Hematopoietic multipotent progenitor cell (in vitro differentiated cells): ENCODE results near the gene STXBP5. TPM values are rescaled to one million over a fixed set of nuclear protein-coding genes. Genes with fewer than 3 reads are reported as not detected.

Experiments used
- DNase-seq, 3 donors: peaks; one replicate each; pipeline ENCODE4 v3.0.0-alpha.2; 2011 to 2015; ENCODE audit warnings: low read depth in 2 of 3, low spot score in 2 of 3
- small RNA-seq: library from RNA; depleted of rRNA; stranded (forward); fragments of <200 nt; gene quantifications from one replicate; pipeline ENCODE3, GENCODE V24; 2012
- total RNA-seq: library from RNA; depleted of rRNA; stranded (reverse); fragments of >200 nt; gene quantifications from one replicate; pipeline ENCODE4 v1.2.3, GENCODE V29; 2012

STXBP5 gene
- total RNA-seq, 1 donor: 39.3 TPM

DNA sequence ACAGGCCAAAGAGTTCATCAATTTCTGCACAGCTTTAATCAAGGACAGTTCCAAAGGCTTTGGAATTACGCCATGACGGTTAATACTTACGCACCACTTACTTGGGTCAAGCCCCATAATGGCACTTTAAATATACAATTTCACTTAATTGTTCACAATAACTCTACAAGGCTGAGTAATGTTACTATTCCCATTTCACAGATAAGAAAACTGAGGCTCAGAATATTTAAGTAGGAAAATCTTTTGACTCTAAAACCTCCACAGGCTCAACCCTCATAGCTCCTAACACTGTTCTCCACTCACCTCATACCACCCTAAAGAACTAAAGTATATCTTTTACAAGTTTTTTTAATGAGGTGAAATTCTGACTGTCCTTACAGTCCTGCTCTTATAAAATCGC is 212.4 kb downstream of the STXBP5 start:
- no peak for DNase-seq

DNA sequence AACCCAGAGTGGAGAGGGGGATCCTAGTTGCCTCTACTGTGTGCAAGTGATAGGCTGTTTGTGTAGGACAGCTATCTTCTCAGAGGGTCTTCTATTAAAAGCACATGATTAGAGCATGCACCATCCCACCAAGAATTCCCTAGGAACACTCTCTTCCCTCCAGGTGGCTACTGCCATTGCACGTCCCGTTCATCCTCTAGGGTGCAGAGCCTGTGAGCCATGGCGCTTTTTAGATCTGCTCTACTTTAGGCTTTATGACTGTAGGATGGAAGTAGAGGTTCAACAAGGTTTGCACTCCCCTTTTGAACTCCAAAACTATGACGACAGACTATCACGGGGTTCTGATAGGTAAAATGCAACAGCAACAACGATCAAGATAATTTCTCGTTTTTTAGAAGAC is 213.7 kb downstream of the STXBP5 start:
- DNase-seq: no peak

DNA sequence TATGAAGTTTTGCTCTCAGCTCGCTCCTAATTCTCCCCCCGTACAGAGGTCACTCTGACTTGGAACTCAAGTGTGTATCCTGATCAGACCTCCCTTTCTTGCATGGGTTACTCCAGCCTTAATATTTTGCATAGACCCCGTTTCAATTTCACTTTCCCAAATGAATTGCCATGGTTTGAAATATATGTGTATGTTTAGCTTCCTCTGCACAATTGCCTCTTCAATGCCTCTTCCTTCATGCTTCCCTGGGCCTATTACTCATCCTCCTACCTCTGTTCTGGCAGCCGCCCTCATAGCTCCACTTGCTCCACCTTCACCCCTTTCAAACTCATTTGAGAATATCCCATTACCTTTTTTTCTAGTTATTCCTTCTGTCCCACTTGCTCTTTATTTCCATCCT is 214.3 kb downstream of the STXBP5 start:
- no peak for DNase-seq

DNA sequence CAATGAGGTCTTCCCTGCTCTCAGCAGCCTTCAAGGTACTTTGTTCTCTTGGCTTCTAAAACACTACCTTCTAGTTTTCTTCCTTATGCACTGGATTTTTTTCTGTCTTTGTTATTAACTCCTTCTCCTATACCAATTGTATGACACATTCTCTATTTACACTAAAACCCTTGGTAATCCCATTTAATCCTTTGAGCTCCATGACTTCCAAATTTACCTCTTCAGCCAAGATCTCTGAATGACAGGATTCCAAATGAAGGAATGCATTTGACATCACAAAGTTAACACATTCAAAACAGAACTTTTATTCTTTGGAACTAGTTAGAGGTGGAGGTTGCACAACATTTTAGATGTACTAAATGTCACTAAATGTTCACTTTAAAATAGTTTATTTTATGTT is 217.7 kb downstream of the STXBP5 start:
- DNase-seq: no peak

DNA sequence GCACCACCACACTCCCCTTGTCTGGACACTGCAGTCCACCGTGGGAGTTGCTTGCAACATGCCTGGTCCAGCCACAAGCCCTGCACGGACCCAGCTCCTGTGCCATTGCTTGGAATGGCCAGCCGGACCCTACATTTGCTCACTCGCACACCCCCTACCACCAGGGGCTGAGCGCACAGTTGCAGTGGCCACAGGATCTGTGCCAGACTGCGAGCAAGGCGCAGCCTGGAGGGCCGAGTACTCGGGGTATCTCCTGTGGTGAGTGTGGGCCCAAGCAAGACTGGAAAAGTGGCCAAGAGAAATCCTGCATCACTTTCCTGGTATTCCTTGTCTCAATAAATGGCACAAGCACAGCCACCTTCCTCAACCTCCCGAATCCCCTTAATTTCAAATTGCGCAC is 218.9 kb downstream of the STXBP5 start:
- no peak for DNase-seq

DNA sequence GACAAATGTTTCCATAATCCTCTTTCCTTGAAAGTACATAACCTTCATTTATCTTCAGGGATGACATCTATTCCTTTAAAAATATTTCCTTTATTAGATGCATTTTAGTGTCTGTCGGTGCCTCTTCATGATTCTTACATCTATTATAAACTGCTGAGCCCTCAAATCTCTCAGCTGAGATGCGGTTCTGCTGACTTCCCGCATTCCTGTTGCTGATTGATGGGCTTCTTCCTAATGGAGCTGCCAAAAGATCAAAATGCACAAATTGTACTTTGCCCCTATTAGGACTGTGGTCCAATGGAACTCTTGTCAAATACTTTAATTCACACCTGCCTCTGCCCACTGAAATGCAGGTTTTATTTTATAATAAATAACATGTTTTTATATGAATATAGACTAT is 225.6 kb downstream of the STXBP5 start:
- DNase-seq: no peak

DNA sequence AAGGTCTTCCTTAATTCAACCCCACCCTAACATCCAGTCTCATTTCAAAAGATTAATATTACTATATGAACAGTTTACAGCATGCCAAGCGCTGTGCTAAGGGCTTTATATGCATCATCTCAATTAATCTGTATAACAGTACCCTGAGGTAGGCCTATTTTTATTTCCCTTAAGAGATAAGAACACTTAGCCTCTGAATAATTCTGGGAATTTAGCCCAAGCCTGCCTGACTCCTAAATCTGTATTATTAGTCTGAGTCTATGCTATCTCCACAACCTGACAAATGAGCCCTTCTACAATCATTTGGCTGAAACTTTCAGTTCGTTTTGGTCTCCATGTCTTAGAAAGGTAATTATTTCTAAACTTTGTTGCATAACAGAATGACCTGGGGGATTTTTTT is 226.6 kb downstream of the STXBP5 start:
- DNase-seq: no peak

DNA sequence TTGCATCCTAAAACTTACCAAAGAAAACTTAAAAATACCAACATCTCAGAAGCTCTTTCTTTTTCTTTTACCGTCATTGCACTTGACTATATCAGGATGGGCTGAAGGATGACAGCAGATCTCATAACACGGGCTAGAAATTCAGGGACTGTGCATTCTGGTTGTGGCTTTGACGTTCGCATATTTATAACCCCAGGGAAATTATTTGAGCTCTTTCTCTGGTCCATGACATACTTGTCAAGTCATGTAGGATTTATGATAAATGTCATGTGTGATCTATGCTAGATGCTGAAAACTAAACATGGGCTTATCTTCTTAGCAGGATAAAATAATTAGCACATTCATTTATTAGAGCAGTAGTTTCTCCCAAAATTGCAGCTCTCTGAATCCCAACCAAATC is 229.9 kb downstream of the STXBP5 start:
- DNase-seq: no peak

DNA sequence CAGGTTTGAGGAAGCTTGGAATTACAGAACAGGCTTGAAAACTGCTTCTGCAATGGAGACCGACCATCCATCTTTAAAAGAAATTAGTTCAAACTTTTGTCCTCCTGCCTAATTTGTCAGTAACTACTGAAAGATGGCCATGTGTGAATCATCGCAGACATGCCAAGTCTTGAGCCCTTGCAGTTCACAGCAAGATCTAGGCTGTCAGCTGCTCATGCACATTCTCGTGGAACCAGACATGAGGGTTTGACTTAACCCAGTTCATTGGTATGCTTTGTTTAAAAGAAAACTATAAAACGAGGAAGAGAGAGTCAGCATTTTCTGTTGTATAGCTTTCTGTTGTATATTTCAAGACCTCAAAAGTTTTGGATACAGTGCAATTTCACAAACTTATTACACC is 230.3 kb downstream of the STXBP5 start:
- no peak for DNase-seq

DNA sequence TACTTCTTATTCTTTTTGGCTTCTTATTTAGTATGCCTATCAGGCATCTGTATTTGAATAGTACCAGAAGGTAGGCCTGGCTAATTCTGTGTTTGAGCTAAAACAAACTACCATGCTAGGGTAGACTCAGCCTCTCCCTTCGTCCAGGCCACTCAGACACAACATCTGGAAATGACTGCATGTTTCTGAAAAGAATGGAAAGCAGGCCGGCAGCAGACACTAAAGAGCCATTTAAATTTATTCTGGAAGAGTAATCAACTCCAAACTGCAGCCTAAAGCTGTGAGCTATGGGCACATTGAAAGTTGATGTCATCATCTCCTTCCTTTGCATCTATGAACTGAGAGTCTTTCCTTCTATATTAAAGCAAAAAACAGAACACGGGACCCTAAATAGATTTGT is 233.4 kb downstream of the STXBP5 start:
- DNase-seq: no peak

DNA sequence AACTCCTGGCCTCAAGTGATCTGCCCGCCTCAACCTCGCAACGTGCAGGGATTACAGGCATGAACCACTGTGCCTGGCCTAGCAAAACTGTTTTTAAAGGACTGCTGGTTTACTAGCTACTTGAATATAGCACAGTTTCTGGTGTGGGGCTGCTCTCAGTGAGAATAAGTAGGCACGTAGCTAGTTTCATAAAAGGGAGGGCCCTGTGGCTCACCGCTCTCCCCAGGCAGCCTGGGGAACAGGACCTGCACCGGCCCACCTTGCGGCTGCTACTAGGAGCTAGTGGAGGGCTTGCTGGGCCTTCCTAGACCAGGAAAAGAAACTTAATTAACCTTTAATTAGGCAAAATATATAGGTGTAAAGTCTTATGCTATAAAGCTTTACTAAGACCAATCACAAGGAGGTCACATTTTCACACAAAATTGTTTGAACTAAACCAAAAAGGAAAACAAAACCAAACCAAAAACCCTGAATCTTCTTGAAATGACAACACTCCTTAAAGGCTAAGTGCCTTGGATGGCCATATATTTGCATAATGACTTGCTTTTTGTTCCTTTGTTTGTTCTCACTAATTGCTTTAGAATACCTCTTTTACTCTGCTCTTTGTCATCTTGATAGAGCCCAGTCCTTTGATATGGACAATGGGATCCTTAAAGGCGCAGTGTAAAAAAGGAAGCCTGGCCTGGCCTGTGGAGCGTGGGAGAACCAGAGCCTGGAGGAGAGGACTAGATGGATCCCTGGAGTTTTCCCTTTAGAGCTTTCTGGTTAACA is 234.7 kb downstream of the STXBP5 start:
- DNase-seq: no peak

Small RNA genes within 50 kb of the gene (small RNA-seq; reads per million reads assigned to genes)
- not detected for gene AL355365.1
